ENCODE measurements around the gene ANKRD12.

- TF ChIP-seq, protein P1, sequence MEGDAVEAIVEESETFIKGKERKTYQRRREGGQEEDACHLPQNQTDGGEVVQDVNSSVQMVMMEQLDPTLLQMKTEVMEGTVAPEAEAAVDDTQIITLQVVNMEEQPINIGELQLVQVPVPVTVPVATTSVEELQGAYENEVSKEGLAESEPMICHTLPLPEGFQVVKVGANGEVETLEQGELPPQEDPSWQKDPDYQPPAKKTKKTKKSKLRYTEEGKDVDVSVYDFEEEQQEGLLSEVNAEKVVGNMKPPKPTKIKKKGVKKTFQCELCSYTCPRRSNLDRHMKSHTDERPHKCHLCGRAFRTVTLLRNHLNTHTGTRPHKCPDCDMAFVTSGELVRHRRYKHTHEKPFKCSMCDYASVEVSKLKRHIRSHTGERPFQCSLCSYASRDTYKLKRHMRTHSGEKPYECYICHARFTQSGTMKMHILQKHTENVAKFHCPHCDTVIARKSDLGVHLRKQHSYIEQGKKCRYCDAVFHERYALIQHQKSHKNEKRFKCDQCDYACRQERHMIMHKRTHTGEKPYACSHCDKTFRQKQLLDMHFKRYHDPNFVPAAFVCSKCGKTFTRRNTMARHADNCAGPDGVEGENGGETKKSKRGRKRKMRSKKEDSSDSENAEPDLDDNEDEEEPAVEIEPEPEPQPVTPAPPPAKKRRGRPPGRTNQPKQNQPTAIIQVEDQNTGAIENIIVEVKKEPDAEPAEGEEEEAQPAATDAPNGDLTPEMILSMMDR (conservative IDR thresholded peaks at IDR 0.05; ENCODE audit: low read depth, low read length): no peak
- TF ChIP-seq FOS (IDR thresholded peaks at IDR 0.05; ENCODE audit: low read depth, low read length): no peak
- TF ChIP-seq SMC3 (IDR thresholded peaks at IDR 0.05; ENCODE audit: low read depth, low read length): no peak
- no peak for TF ChIP-seq RCOR1 (IDR thresholded peaks at IDR 0.05; ENCODE audit: insufficient replicate concordance, low read length)
- no peak for TF ChIP-seq POLR2A (IDR thresholded peaks at IDR 0.05; ENCODE audit: low read depth, low read length)
- no peak for TF ChIP-seq CHD1 (IDR thresholded peaks at IDR 0.05; ENCODE audit: low read depth, low read length)
- no peak for TF ChIP-seq MAFK (IDR thresholded peaks at IDR 0.05; ENCODE audit: low read depth, low read length)
- TF ChIP-seq MXI1 (IDR thresholded peaks at IDR 0.05; ENCODE audit: borderline replicate concordance, low read depth, low read length): no peak
- no peak for TF ChIP-seq CEBPB (IDR thresholded peaks at IDR 0.05; ENCODE audit: low read depth, low read length)
- no peak for TF ChIP-seq NFE2L2 (IDR thresholded peaks at IDR 0.05; ENCODE audit: low read depth, low read length)
These were observed 95.4 kb downstream of the ANKRD12 start for GRCh38 chr18:9231852-9232486.
